Measurements from ENCODE around the gene BARD1. TPM values are rescaled to one million over a fixed set of nuclear protein-coding genes. Genes with fewer than 3 reads are reported as not detected.
A peak's percentile ranks its signal among the peaks of the same experiment; 100 is the strongest.

The BARD1 gene
- total and polyA plus RNA-seq, 2 of the 13 experiments (the other 11 are each of a cell fraction or from before 2014, with no cell fraction given) = 5.3 to 30.4 TPM

DNA sequence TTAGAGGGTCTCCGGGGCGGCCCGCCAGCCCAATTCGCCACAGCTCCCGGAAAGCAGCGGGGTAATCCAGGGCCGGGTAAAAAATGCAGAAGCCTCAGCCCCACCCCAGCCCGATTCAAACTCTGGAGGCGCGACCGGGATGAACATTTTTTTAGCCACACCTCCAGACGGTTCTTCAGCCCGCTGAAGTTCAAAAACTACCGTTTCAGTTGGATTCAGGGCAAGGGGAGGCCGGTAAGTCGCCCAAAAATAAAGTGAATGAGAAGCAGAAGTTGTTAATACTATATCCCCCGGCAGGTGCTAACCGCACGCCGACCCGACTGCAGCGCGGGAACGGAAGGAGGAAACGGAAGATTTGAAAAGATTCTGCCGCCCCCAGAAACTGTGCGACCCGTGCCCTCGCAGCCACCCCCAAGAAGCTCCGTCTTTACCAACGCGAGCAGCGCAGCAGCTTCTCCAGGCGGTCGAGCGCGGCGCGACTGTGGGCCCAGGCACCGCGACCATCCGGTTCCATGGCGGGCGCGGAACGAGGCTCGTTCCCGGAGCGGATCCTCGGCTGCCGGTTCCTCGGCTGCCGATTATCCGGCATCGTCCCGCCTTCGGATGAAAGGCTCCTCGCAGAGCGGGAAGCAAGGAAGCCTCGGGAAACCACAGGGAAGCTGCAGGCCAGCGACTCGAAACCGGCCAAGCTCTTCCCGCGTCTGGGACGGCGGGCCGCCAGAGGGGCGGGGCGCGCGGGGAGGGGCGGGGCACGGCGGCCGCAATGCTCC, at the start of gene BARD1 (continued):
- TF ChIP-seq ZBTB7B (CRISPR knock-in tag; IDR thresholded peaks at IDR 0.05) = no peak
- peak; percentile 63; the same call in 1 of the 2 replicates for TF ChIP-seq ZNF574 (CRISPR knock-in tag; IDR thresholded peaks at IDR 0.05)
- TF ChIP-seq ZNF333 (CRISPR knock-in tag; IDR thresholded peaks at IDR 0.05; ENCODE audit: borderline replicate concordance) = no peak
- TF ChIP-seq HMG20B (CRISPR knock-in tag; conservative IDR thresholded peaks at IDR 0.05) = no peak
- TF ChIP-seq CREB1 (IDR thresholded peaks at IDR 0.05) = no peak
- TF ChIP-seq CREB1 (CRISPR knock-in tag; IDR thresholded peaks at IDR 0.05) = no peak
- TF ChIP-seq, protein P1, sequence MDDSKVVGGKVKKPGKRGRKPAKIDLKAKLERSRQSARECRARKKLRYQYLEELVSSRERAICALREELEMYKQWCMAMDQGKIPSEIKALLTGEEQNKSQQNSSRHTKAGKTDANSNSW (CRISPR knock-in tag; IDR thresholded peaks at IDR 0.05; ENCODE audit: borderline replicate concordance) = peak; percentile 31; the same call in 1 of the 2 replicates
- TF ChIP-seq HOXA7 (CRISPR knock-in tag; IDR thresholded peaks at IDR 0.05) = no peak
- TF ChIP-seq CENPX (CRISPR knock-in tag; IDR thresholded peaks at IDR 0.05) = 0 out of 2 replicates have a peak, but pooled peaks have one; percentile 47
- TF ChIP-seq DBP (CRISPR knock-in tag; IDR thresholded peaks at IDR 0.05; ENCODE audit: not compliant biosample characterization) = no peak
- TF ChIP-seq IKZF4 (CRISPR knock-in tag; IDR thresholded peaks at IDR 0.05; ENCODE audit: borderline replicate concordance, low read depth, not compliant biosample characterization) = no peak
- no peak for TF ChIP-seq PAWR (CRISPR knock-in tag; IDR thresholded peaks at IDR 0.05; ENCODE audit: borderline replicate concordance)
- TF ChIP-seq ZC3H13 (CRISPR knock-in tag; IDR thresholded peaks at IDR 0.05) = no peak
- no peak for TF ChIP-seq ZNF34 (CRISPR knock-in tag; IDR thresholded peaks at IDR 0.05; ENCODE audit: borderline replicate concordance)
- peak; percentile 50; the same call in 1 of the 2 replicates for TF ChIP-seq SNAPC2 (CRISPR knock-in tag; IDR thresholded peaks at IDR 0.05)
- TF ChIP-seq E2F2 (CRISPR knock-in tag; IDR thresholded peaks at IDR 0.05; ENCODE audit: borderline replicate concordance) = no peak; the same call in 1 of the 2 replicates
- TF ChIP-seq ZFP1 (CRISPR knock-in tag; IDR thresholded peaks at IDR 0.05) = no peak
